GM12801 (cell line): ENCODE data around the gene CRY2.

Source experiments
- CTCF ChIP-seq: IDR thresholded peaks from one replicate; pipeline ENCODE4 v1.5.1; 2011; ENCODE audit warnings: control low read depth; ENCODE audit not compliant: insufficient read length; ENCODE audit errors: extremely low read depth

CRY2 gene

DNA sequence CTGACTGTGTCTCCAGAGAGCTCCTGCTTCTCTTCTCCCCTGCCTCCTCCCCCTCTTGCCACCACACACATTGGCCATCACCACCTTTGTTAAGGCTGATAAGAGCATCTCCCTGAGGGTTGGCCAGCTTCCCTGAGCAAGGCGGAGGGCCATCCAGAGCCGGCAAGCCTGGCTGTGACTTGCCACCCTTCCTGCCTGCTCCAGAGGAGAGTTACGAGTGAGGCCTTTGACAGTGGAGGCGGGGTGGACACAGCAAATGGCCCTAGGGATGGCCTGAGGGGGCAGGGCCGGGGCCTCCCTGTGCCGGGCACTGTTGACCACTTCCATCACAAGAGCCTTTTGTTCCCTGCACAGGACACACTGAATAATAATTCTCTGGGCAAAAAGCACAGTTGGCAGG is 54.4 kb downstream of the CRY2 start:
- TF ChIP-seq CTCF = no peak

- TF ChIP-seq CTCF = no peak
These were observed 55.4 kb downstream of the CRY2 start for GRCh38 chr11:45902452-45903380.

DNA sequence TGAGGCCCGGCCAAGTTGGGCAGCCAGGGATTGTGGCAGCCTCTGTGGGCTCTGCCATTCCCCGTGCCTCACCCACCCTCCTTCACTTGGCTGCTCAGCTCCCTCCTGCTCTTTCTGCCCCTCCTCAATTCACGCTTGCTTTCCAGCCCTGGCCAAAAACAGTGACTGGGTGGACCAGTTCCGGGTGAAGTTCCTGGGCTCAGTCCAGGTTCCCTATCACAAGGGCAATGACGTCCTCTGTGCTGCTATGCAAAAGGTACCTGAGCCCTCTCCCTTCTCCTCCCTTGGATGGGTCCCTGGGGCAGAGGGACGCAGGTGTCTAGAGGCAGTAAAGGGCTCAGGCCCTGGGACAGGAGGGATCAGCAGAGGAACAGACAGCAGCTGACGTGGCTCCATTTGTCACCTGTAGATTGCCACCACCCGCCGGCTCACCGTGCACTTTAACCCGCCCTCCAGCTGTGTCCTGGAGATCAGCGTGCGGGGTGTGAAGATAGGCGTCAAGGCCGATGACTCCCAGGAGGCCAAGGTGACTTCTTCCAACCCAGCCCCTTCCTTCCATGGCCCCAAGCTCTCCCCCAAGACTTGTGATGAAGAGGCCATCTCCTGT is 57.1 kb downstream of the CRY2 start:
- TF ChIP-seq CTCF = no peak

GRCh38 chr11:45905095-45905494 is 57.8 kb downstream of the CRY2 start:
- no peak for TF ChIP-seq CTCF

GRCh38 chr11:45906096-45906682 is 58.9 kb downstream of the CRY2 start:
- TF ChIP-seq CTCF = no peak

- TF ChIP-seq CTCF = no peak
These were observed 59.8 kb downstream of the CRY2 start, which contains the start of gene FREY1 for GRCh38 chr11:45906965-45907611. Gene FREY1, minus strand, starts transcription at chr11:45907271. Its CDS starts 26 bp downstream, at chr11:45907245.

GRCh38 chr11:45907911-45908370 is 60.7 kb downstream of the CRY2 start:
- no peak for TF ChIP-seq CTCF
